ENCODE data around the gene PLCB4.

- TF ChIP-seq, protein P1, sequence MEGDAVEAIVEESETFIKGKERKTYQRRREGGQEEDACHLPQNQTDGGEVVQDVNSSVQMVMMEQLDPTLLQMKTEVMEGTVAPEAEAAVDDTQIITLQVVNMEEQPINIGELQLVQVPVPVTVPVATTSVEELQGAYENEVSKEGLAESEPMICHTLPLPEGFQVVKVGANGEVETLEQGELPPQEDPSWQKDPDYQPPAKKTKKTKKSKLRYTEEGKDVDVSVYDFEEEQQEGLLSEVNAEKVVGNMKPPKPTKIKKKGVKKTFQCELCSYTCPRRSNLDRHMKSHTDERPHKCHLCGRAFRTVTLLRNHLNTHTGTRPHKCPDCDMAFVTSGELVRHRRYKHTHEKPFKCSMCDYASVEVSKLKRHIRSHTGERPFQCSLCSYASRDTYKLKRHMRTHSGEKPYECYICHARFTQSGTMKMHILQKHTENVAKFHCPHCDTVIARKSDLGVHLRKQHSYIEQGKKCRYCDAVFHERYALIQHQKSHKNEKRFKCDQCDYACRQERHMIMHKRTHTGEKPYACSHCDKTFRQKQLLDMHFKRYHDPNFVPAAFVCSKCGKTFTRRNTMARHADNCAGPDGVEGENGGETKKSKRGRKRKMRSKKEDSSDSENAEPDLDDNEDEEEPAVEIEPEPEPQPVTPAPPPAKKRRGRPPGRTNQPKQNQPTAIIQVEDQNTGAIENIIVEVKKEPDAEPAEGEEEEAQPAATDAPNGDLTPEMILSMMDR (optimal IDR thresholded peaks at IDR 0.05 in 1 of 3, IDR thresholded peaks at IDR 0.05 in 1 of 3, conservative IDR thresholded peaks at IDR 0.05 in 1 of 3; ENCODE audit: extremely low read depth in 1 of 3, insufficient read depth in 2 of 3, low read length in 3 of 3), result no peak
- no peak for TF ChIP-seq EZH2 (IDR thresholded peaks at IDR 0.05; ENCODE audit: low read length)
Measured at GRCh38 chr20:9363673-9364072, 294.8 kb downstream of the PLCB4 start.
